Endothelial cell of umbilical vein (primary cell): Measurements from ENCODE around the gene SMOC2.

Experiments used
- EZH2 ChIP-seq: IDR thresholded peaks from 2 replicates; pipeline ENCODE4 v1.6.1; 2012; ENCODE audit warnings: borderline replicate concordance, low read depth, mild to moderate bottlenecking, moderate library complexity, low read length, inconsistent platforms; ENCODE audit not compliant: severe bottlenecking
- TF ChIP-seq, protein P1 (sequence below), 2 donors: IDR thresholded peaks; 1 replicate in 1 of 2; 2 replicates in 1 of 2; pipeline ENCODE4 v1.5.1; 2011; ENCODE audit warnings: low read length in 2 of 2, mild to moderate bottlenecking in 2 of 2, moderate library complexity in 2 of 2, control low read depth in 1 of 2, inconsistent platforms in 1 of 2, low read depth in 1 of 2; ENCODE audit not compliant: insufficient read depth in 1 of 2; ENCODE audit errors: extremely low read depth in 1 of 2

DNA sequence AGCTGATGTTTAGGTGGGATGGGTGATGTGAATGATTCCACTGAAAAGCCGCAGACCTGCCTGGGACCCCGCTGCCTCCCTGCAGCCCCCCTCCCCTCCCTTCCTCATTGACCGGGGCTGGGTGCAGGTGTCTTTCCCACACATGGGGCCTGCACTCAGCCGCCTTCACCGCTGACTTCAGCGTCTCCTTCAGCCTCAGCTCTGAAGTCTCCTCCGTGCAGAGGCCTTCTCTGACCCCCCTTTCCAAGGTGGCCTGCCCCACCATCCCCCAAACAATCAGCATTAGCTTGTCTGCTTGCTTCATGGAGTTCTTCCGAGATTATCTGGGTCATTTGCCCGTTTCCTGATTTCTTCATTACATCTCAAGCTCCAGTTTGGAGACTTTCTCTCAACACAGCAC is 140.7 kb downstream of the SMOC2 start:
- TF ChIP-seq, protein P1, sequence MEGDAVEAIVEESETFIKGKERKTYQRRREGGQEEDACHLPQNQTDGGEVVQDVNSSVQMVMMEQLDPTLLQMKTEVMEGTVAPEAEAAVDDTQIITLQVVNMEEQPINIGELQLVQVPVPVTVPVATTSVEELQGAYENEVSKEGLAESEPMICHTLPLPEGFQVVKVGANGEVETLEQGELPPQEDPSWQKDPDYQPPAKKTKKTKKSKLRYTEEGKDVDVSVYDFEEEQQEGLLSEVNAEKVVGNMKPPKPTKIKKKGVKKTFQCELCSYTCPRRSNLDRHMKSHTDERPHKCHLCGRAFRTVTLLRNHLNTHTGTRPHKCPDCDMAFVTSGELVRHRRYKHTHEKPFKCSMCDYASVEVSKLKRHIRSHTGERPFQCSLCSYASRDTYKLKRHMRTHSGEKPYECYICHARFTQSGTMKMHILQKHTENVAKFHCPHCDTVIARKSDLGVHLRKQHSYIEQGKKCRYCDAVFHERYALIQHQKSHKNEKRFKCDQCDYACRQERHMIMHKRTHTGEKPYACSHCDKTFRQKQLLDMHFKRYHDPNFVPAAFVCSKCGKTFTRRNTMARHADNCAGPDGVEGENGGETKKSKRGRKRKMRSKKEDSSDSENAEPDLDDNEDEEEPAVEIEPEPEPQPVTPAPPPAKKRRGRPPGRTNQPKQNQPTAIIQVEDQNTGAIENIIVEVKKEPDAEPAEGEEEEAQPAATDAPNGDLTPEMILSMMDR (IDR thresholded peaks at IDR 0.05; ENCODE audit: extremely low read depth in 1 of 2, insufficient read depth in 1 of 2, low read depth in 1 of 2, low read length in 2 of 2), result no peak
- no peak for TF ChIP-seq EZH2
